DOHH2 (cell line): Measurements from ENCODE around the gene SLC39A11.

Source experiments
- H3F3A ChIP-seq: fragments of 200-600 bp; sonication (generic), shearing (Covaris generic); 2 replicates; pipeline ENCODE4 v1.6.0; 2016; ENCODE audit warnings: antibody characterized with exemption, mild to moderate bottlenecking; ENCODE audit not compliant: control insufficient read depth, insufficient read depth
- H3K27ac ChIP-seq: fragments of 200-600 bp; sonication (generic); 2 replicates; pipeline ENCODE4 v1.5.1; 2014; ENCODE audit warnings: low read depth, mild to moderate bottlenecking, low read length, moderate library complexity
- H3K27me3 ChIP-seq: fragments of 200-600 bp; sonication (generic); 2 replicates; pipeline ENCODE4 v1.6.1; 2014; ENCODE audit warnings: mild to moderate bottlenecking, low read length, mixed read lengths; ENCODE audit not compliant: control insufficient read depth
- H3K36me3 ChIP-seq: fragments of 200-600 bp; sonication (generic); 2 replicates; pipeline ENCODE4 v1.6.1; 2014; ENCODE audit warnings: mild to moderate bottlenecking, low read length, moderate library complexity, mixed read lengths; ENCODE audit not compliant: control insufficient read depth
- H3K4me1 ChIP-seq: fragments of 200-600 bp; sonication (generic); 2 replicates; pipeline ENCODE4 v1.6.1; 2014; ENCODE audit warnings: mild to moderate bottlenecking, low read length, mixed read lengths; ENCODE audit not compliant: control insufficient read depth
- H3K4me2 ChIP-seq: fragments of 200-600 bp; sonication (generic); 2 replicates; pipeline ENCODE4 v1.6.0; 2014; ENCODE audit warnings: mild to moderate bottlenecking, low read length, moderate library complexity
- H3K4me3 ChIP-seq: fragments of 200-600 bp; sonication (generic); 2 replicates; pipeline ENCODE4 v1.5.1; 2014; ENCODE audit warnings: mild to moderate bottlenecking, low read length, mixed read lengths
- H3K79me2 ChIP-seq: fragments of 200-600 bp; sonication (generic); 2 replicates; pipeline ENCODE4 v1.6.1; 2014; ENCODE audit warnings: mild to moderate bottlenecking, low read length, mixed read lengths; ENCODE audit not compliant: control insufficient read depth
- H3K9me2 ChIP-seq: fragments of 200-600 bp; sonication (generic); replicated peaks from 2 replicates; pipeline ENCODE4 v1.6.1; 2014; ENCODE audit warnings: mild to moderate bottlenecking, low read length, mixed read lengths; ENCODE audit not compliant: control insufficient read depth
- H3K9me3 ChIP-seq: fragments of 200-600 bp; sonication (generic); 2 replicates; pipeline ENCODE4 v1.6.1; 2014; ENCODE audit warnings: antibody characterized with exemption, low read length, mixed read lengths; ENCODE audit not compliant: control insufficient read depth, insufficient read depth
- H4K20me1 ChIP-seq: fragments of 200-600 bp; sonication (generic); 2 replicates; pipeline ENCODE4 v1.6.0; 2014; ENCODE audit warnings: low read depth, mild to moderate bottlenecking, antibody characterized with exemption, low read length, moderate library complexity; ENCODE audit not compliant: control insufficient read depth, insufficient read depth
- CTCF ChIP-seq: fragments of 200-600 bp; sonication (generic); IDR thresholded peaks from one replicate; pipeline ENCODE4 v1.5.1; 2014; ENCODE audit warnings: antibody characterized with exemption, mild to moderate bottlenecking, low read depth, low read length; ENCODE audit not compliant: poor library complexity, severe bottlenecking
- EZH2phosphoT487 ChIP-seq: fragments of 200-600 bp; sonication (generic); IDR thresholded peaks from 2 replicates; pipeline ENCODE4 v1.6.1; 2017; ENCODE audit warnings: borderline replicate concordance, mild to moderate bottlenecking, antibody characterized with exemption, low read length, moderate library complexity, mixed read lengths

Gene SLC39A11

GRCh38 chr17:72865954-72866353, 226.5 kb downstream of the SLC39A11 start:
- Histone ChIP-seq H3K9me2 (no peaks in the 10 kb centered on the region), H3F3A (no peaks in the 10 kb centered on the region), H3K27me3 (no peaks in the 10 kb centered on the region), H3K4me3 (no peak overlapping the region), H3K4me1 (no peaks in the 10 kb centered on the region), H3K79me2 (no peaks in the 10 kb centered on the region), H3K4me2 (no peak overlapping the region), H3K9me3 (no peaks in the 10 kb centered on the region), H4K20me1 (no peaks in the 10 kb centered on the region), H3K27ac (no peak overlapping the region), H3K36me3 (no peaks in the 10 kb centered on the region)
- TF ChIP-seq CTCF (no peak), EZH2phosphoT487 (no peak)

GRCh38 chr17:72863526-72864211, 228.8 kb downstream of the SLC39A11 start:
- Histone ChIP-seq H3F3A (no peaks in the 10 kb centered on the region), H3K4me3 (no peak overlapping the region), H3K36me3 (no peaks in the 10 kb centered on the region), H3K27ac (no peak overlapping the region), H4K20me1 (no peaks in the 10 kb centered on the region), H3K9me3 (no peaks in the 10 kb centered on the region), H3K4me1 (no peaks in the 10 kb centered on the region), H3K9me2 (no peaks in the 10 kb centered on the region), H3K79me2 (no peaks in the 10 kb centered on the region), H3K4me2 (no peak overlapping the region), H3K27me3 (no peaks in the 10 kb centered on the region)
- TF ChIP-seq CTCF: no peak
- TF ChIP-seq EZH2phosphoT487: no peak

- no peaks in the 10 kb centered on the region for H3K4me1 ChIP-seq
These were observed 230.1 kb downstream of the SLC39A11 start for GRCh38 chr17:72862276-72862999.

More at GRCh38 chr17:72862276-72862999, 230.1 kb downstream of the SLC39A11 start:
- Histone ChIP-seq H3K9me2 (no peaks in the 10 kb centered on the region), H3K4me3 (no peak overlapping the region), H4K20me1 (no peaks in the 10 kb centered on the region), H3F3A (no peaks in the 10 kb centered on the region), H3K27ac (no peak overlapping the region), H3K9me3 (no peaks in the 10 kb centered on the region), H3K79me2 (no peaks in the 10 kb centered on the region), H3K27me3 (no peaks in the 10 kb centered on the region), H3K4me2 (no peak overlapping the region), H3K36me3 (no peaks in the 10 kb centered on the region)
- TF ChIP-seq EZH2phosphoT487: no peak
- TF ChIP-seq CTCF: no peak
